Keratinocyte (primary cell): ENCODE data around the gene ADAMTS2. TPM values are rescaled to one million over a fixed set of nuclear protein-coding genes. Genes with fewer than 3 reads are reported as not detected.
"Not testable (repeated sequence)": the region's sequence is repeated elsewhere in the genome, so short reads cannot be mapped to it uniquely, and the experiment has no call there.

Experiments used
- DNase-seq: peaks from one replicate; pipeline ENCODE4 v3.0.0-alpha.2; 2011; ENCODE audit warnings: low read depth, missing footprints, low spot score
- FAIRE-seq: peaks from 2 replicates; lab custom pipeline; 2011; peaks lifted over from hg19 to GRCh38; lab: Jason Lieb, UNC
- H2AFZ ChIP-seq: 2 replicates; pipeline ENCODE4 v1.6.0; 2012; ENCODE audit warnings: low read length, control low read depth, inconsistent platforms; ENCODE audit not compliant: control insufficient read depth
- H3K27ac ChIP-seq: 2 replicates; pipeline ENCODE4 v1.5.1; 2011; ENCODE audit warnings: low read length; ENCODE audit not compliant: control insufficient read depth, insufficient read depth
- H3K27me3 ChIP-seq: 3 replicates; pipeline ENCODE4 v1.6.0; 2011; ENCODE audit warnings: low read length; ENCODE audit not compliant: control insufficient read depth, insufficient read depth; ENCODE audit errors: extremely low read depth
- H3K36me3 ChIP-seq, 2 experiments: 2 replicates in 1 of 2; 3 replicates in 1 of 2; pipeline ENCODE4 v1.5.1; 2011; ENCODE audit warnings: low read length in 2 of 2, mild to moderate bottlenecking in 1 of 2; ENCODE audit not compliant: control insufficient read depth in 2 of 2, insufficient read depth in 2 of 2; ENCODE audit errors: extremely low read depth in 1 of 2
- H3K4me1 ChIP-seq: 3 replicates; pipeline ENCODE4 v1.5.1; 2011; ENCODE audit warnings: low read length; ENCODE audit not compliant: control insufficient read depth, insufficient read depth; ENCODE audit errors: extremely low read depth
- H3K4me2 ChIP-seq: 3 replicates; pipeline ENCODE4 v1.6.0; 2011; ENCODE audit warnings: low read depth, low read length; ENCODE audit not compliant: control insufficient read depth, insufficient read depth; ENCODE audit errors: extremely low read depth
- H3K4me3 ChIP-seq, 3 experiments: fragments of 200-600 bp in 1 of 3; sonication (generic) in 1 of 3; 2 replicates in 2 of 3; 3 replicates in 1 of 3; pipeline ENCODE4 v1.5.1; 2011 to 2016; ENCODE audit warnings: low read length in 3 of 3, mild to moderate bottlenecking in 3 of 3, control low read depth in 2 of 3, inconsistent platforms in 1 of 3, low read depth in 1 of 3, mixed read lengths in 1 of 3, mixed run types in 1 of 3, moderate library complexity in 1 of 3; ENCODE audit not compliant: control insufficient read depth in 2 of 3, insufficient read depth in 2 of 3; ENCODE audit errors: extremely low read depth in 1 of 3
- H3K79me2 ChIP-seq: 2 replicates; pipeline ENCODE4 v1.6.0; 2012; ENCODE audit warnings: low read length; ENCODE audit not compliant: control insufficient read depth, insufficient read depth
- H3K9ac ChIP-seq: 3 replicates; pipeline ENCODE4 v1.6.0; 2011; ENCODE audit warnings: low read length; ENCODE audit not compliant: control insufficient read depth, insufficient read depth; ENCODE audit errors: extremely low read depth
- H3K9me1 ChIP-seq: 3 replicates; pipeline ENCODE4 v1.6.0; 2011; ENCODE audit warnings: low read length; ENCODE audit not compliant: control insufficient read depth, insufficient read depth; ENCODE audit errors: extremely low read depth
- H3K9me3 ChIP-seq: 2 replicates; pipeline ENCODE4 v1.5.1; 2012; ENCODE audit warnings: low read depth, low read length; ENCODE audit not compliant: control insufficient read depth
- H4K20me1 ChIP-seq: 3 replicates; pipeline ENCODE4 v1.6.0; 2011; ENCODE audit warnings: low read length; ENCODE audit not compliant: control insufficient read depth, insufficient read depth; ENCODE audit errors: extremely low read depth
- CTCF ChIP-seq, 3 experiments: IDR thresholded peaks in 1 of 3; conservative IDR thresholded peaks in 1 of 3; optimal IDR thresholded peaks in 1 of 3; 2 replicates in 2 of 3; 3 replicates in 1 of 3; pipeline versions ENCODE3 to v1.5.1; 2011; ENCODE audit warnings: low read length in 3 of 3, mild to moderate bottlenecking in 3 of 3, moderate library complexity in 2 of 3, control low read depth in 1 of 3, inconsistent platforms in 1 of 3; ENCODE audit not compliant: insufficient read depth in 2 of 3; ENCODE audit errors: extremely low read depth in 1 of 3
- EZH2 ChIP-seq: IDR thresholded peaks from one replicate; pipeline ENCODE4 v1.6.1; 2012; ENCODE audit warnings: inconsistent platforms, mild to moderate bottlenecking, low read length, moderate library complexity
- dilution Hi-C: fragments of 300-500 bp; cut with MboI; formaldehyde crosslinking; loops from one replicate; pipeline ENCODE4 v1.7.0; 2020; ENCODE audit warnings: low sequenced_read_pairs; ENCODE audit not compliant: extremely low pct_ligation_motif_present
- polyA plus RNA-seq, 5 experiments: library from polyadenylated mRNA; depleted of rRNA in 3 of 5; stranded (reverse) in 3 of 5; stranded (forward) in 1 of 5; unstranded in 1 of 5; fragments of >200 nt; gene quantifications; 1 replicate in 1 of 5; 2 replicates in 3 of 5; 3 replicates in 1 of 5; pipeline versions ENCODE4 v1.2.1 to v1.2.3, GENCODE V29; 2011 to 2012; ENCODE audit warnings: missing spikeins in 2 of 5, low read depth in 1 of 5, low replicate concordance in 1 of 5

The ADAMTS2 gene
- polyA plus RNA-seq, 1 donor (not counting 4 experiments of a cell fraction or from before 2014, with no cell fraction given), result not detected

- H4K20me1 ChIP-seq, result no peaks in the 10 kb centered on the region
- TF ChIP-seq EZH2 (no peak), CTCF (optimal IDR thresholded peaks at IDR 0.05 in 1 of 3, IDR thresholded peaks at IDR 0.05 in 1 of 3, conservative IDR thresholded peaks at IDR 0.05 in 1 of 3; ENCODE audit: extremely low read depth in 1 of 3, insufficient read depth in 2 of 3, low read length in 3 of 3) (no peak)
- no peaks in the 10 kb centered on the region for H3K36me3 ChIP-seq
- no peak overlapping the region for H3K9ac ChIP-seq
- H3K79me2 ChIP-seq, result no peaks in the 10 kb centered on the region
- no peak overlapping the region for H2AFZ ChIP-seq
- FAIRE-seq (no peak), DNase-seq (no peak)
- H3K4me2 ChIP-seq, result no peak overlapping the region
- H3K27ac ChIP-seq, result no peak overlapping the region
- H3K9me1 ChIP-seq, result no peaks in the 10 kb centered on the region
- H3K4me3 ChIP-seq, result no peak overlapping the region
- peaks cover 12% of the 10 kb centered on the region for H3K9me3 ChIP-seq
- H3K4me1 ChIP-seq, result no peaks in the 10 kb centered on the region
- dilution Hi-C loops, result no loop called here
- H3K27me3 ChIP-seq, result no peaks in the 10 kb centered on the region
Observed at GRCh38 chr5:179287631-179288030, 57.6 kb downstream of the ADAMTS2 start.

GRCh38 chr5:179287071-179287470 is 58.2 kb downstream of the ADAMTS2 start:
- Histone ChIP-seq H4K20me1 (no peaks in the 10 kb centered on the region), H3K9me1 (no peaks in the 10 kb centered on the region), H3K4me3 (no peak overlapping the region), H3K36me3 (no peaks in the 10 kb centered on the region), H3K4me1 (no peaks in the 10 kb centered on the region), H2AFZ (no peak overlapping the region), H3K9ac (no peak overlapping the region), H3K4me2 (no peak overlapping the region), H3K9me3 (peaks cover 12% of the 10 kb centered on the region), H3K27ac (no peak overlapping the region), H3K79me2 (no peaks in the 10 kb centered on the region), H3K27me3 (no peaks in the 10 kb centered on the region)
- DNase-seq (no peak), FAIRE-seq (no peak)
- dilution Hi-C loops, result no loop called here
- no peak for TF ChIP-seq EZH2
- TF ChIP-seq CTCF (optimal IDR thresholded peaks at IDR 0.05 in 1 of 3, IDR thresholded peaks at IDR 0.05 in 1 of 3, conservative IDR thresholded peaks at IDR 0.05 in 1 of 3; ENCODE audit: extremely low read depth in 1 of 3, insufficient read depth in 2 of 3, low read length in 3 of 3), result no peak

- H3K27me3 ChIP-seq, H3K36me3 ChIP-seq, H3K4me1 ChIP-seq, H3K79me2 ChIP-seq, H2AFZ ChIP-seq, H3K27ac ChIP-seq, H4K20me1 ChIP-seq, H3K9ac ChIP-seq, DNase-seq, H3K4me3 ChIP-seq, H3K4me2 ChIP-seq, dilution Hi-C loops, FAIRE-seq, H3K9me1 ChIP-seq: not testable (repeated sequence)
- peaks cover 12% of the 10 kb centered on the region for H3K9me3 ChIP-seq
Observed at GRCh38 chr5:179285776-179286162, 59.5 kb downstream of the ADAMTS2 start.
